NT2/D1 (cell line): Measurements from ENCODE around the gene SNCB.

Experiments
- DNase-seq: peaks from one replicate; pipeline ENCODE4 v3.0.0-alpha.2; 2011; ENCODE audit warnings: low read depth, low spot score
- H3K27me3 ChIP-seq: 2 replicates; pipeline ENCODE4 v1.6.0; 2011; ENCODE audit warnings: mild to moderate bottlenecking; ENCODE audit not compliant: insufficient read length, insufficient read depth
- H3K36me3 ChIP-seq: 2 replicates; pipeline ENCODE4 v1.6.1; 2011; ENCODE audit warnings: mild to moderate bottlenecking, low read length, mixed read lengths; ENCODE audit not compliant: insufficient read depth, insufficient read length
- H3K4me1 ChIP-seq: 2 replicates; pipeline ENCODE4 v1.5.1; 2011; ENCODE audit not compliant: insufficient read depth, insufficient read length
- H3K4me3 ChIP-seq: 2 replicates; pipeline ENCODE4 v1.5.1; 2011; ENCODE audit warnings: low read depth; ENCODE audit not compliant: insufficient read length
- H3K9ac ChIP-seq: 2 replicates; pipeline ENCODE4 v1.6.0; 2011; ENCODE audit warnings: low read depth; ENCODE audit not compliant: insufficient read length
- H3K9me3 ChIP-seq: 2 replicates; pipeline ENCODE4 v1.5.1; 2011; ENCODE audit warnings: mild to moderate bottlenecking, low read length; ENCODE audit not compliant: insufficient read depth
- SUZ12 ChIP-seq: IDR thresholded peaks from 2 replicates; pipeline ENCODE4 v1.6.1; 2011; ENCODE audit not compliant: insufficient read length, insufficient read depth; ENCODE audit errors: extremely low read depth
- YY1 ChIP-seq: IDR thresholded peaks from 2 replicates; pipeline ENCODE4 v1.6.1; 2011; ENCODE audit not compliant: insufficient read length, insufficient read depth
- ZNF274 ChIP-seq: IDR thresholded peaks from 2 replicates; pipeline ENCODE4 v1.6.1; 2011; ENCODE audit warnings: mild to moderate bottlenecking, low read depth, low read length

The SNCB gene

DNA sequence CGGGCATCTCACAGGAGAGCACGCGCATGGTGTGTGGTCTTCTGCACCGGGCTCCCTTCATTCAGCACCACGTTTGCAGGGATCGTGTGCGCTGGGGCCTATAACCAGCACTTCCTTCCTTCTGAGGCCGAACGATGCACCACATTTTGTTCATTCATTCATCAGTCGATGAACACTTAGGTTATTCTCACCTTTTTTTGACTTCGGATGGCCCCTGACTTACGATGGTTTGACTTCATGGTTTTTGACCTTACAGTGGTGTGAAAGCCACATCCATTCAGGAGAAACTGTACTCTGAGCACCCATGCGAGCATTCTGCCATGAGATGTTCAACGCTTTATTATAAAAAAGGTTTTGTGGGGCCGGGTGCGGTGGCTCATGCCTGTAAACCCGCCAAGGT is 44.5 kb upstream of the SNCB start:
- Histone ChIP-seq H3K27me3 (no peaks in the 10 kb centered on the region), H3K36me3 (no peaks in the 10 kb centered on the region), H3K9me3 (no peaks in the 10 kb centered on the region), H3K4me1 (peaks cover 10% of the 10 kb centered on the region), H3K9ac (no peak overlapping the region), H3K4me3 (no peak overlapping the region)
- TF ChIP-seq YY1 (no peak), ZNF274 (no peak), SUZ12 (no peak)
- DNase-seq, result no peak

DNA sequence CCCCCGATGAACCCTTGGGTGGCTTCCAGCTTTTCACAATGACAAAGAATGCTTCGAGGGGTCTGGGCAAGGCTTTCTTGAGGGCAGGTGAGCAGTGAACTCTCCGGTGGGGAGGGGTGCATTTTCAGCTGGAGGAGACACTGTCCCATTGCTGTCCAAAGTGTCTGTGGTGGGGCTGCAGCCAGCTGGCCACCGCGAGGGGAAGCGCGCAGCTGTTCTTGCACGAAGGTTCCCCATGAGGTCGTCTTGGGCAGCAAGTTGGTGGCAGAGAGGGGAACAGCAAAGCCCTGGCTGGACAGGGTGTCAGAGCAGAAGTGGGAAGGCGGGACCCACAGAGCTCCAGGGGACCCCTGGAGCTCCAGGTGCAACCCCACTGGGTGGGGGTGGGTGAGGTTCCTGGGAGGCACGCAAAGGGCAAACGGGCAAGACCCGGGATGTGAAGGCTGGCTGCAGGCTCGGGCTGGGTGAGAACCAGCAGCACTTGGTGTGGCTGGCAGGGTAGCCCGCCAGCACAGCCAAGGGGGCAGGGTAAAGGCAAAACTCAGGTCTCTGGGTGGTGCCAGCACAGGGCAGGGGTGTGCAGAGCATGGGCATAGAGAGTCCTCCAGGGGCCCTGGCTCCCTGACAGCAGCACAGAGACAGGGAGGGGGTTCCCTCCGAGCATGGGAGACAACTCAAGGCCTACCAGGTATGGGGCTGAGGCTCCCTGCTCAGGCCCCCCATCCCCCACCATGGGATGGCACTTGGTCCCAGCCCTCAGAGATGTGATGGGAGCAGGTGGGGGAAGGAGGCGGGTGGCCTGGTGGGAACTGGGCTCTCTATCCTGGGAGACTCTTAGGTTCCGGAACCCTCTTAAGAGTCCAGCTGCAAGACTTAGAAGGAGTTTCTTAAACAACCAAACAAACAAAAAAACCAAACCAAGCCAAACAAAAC is 43.6 kb upstream of the SNCB start:
- no peak overlapping the region for H3K4me3 ChIP-seq
- peaks cover 10% of the 10 kb centered on the region for H3K4me1 ChIP-seq
- H3K27me3 ChIP-seq, result no peaks in the 10 kb centered on the region
- H3K36me3 ChIP-seq, result no peaks in the 10 kb centered on the region
- no peak for TF ChIP-seq ZNF274
- no peak for TF ChIP-seq YY1
- TF ChIP-seq SUZ12, result no peak
- no peak overlapping the region for H3K9ac ChIP-seq
- no peak for DNase-seq
- no peaks in the 10 kb centered on the region for H3K9me3 ChIP-seq

DNA sequence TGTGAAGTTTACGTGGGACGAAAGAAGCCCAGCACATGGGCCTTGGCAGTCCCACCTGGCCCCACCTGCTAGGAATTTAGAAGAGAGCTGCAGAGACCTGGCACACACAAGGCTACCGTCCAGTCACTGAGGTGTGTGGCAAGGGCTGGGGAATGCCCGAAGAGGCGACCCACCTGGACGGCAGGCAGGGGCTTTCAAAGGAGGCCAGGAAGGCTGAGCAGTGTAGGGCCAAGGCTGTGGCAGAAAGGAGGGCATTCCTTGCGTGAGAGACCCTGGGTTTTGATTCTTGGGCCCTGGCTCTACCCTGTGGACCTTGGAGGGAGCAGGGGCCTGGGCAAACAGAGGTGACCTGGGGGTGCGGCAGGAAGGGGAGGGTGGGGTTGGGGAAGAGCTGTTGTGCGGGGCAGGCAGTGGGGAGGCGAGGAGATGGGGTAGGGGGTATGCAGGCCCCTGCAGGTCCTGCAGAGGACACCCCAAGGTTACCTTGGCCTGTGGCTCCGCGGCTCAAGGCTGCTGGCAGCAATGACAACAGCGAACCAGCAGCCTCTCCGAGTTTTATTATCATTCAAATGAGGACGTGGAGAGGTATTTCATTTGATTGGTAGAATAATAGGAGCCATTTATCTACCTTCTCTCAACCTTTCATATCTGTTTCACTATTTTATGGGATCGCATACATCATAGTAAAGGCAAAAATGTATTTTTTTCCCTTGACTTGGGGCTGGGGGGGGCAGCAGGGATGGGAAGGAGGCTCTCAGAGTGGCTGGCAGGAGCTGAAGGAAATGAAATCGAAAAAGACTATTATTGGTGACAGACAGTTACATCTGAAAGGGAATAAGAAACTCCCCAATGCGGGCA is 41.8 kb upstream of the SNCB start:
- no peaks in the 10 kb centered on the region for H3K9me3 ChIP-seq
- TF ChIP-seq SUZ12, result no peak
- TF ChIP-seq ZNF274, result no peak
- H3K9ac ChIP-seq, result no peak overlapping the region
- no peaks in the 10 kb centered on the region for H3K27me3 ChIP-seq
- H3K36me3 ChIP-seq, result no peaks in the 10 kb centered on the region
- peaks cover 10% of the 10 kb centered on the region for H3K4me1 ChIP-seq
- no peak overlapping the region for H3K4me3 ChIP-seq
- no peak for DNase-seq

DNA sequence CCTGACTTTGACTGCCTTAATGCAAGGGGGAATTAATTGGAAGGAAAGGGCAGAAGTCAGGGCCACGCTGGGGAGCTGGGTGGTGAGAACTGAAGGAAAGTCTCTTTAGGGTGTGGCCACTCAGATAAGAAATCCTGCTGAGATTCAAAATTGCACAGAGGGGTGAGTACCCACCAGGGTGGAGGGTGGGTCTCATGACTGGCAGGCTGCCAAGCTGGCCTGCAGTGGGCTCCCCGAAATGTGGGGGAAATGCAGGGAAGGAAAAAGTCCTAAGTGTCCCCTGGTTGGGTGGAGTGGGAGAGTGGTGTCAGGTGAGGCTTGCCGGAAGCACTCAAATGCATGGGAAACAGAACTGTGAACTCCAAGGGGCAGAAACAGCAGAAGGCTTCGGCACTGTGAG is 41.1 kb upstream of the SNCB start:
- TF ChIP-seq YY1, result no peak
- TF ChIP-seq SUZ12, result no peak
- no peak for TF ChIP-seq ZNF274
- no peaks in the 10 kb centered on the region for H3K36me3 ChIP-seq
- H3K4me3 ChIP-seq, result no peak overlapping the region
- DNase-seq, result no peak
- H3K27me3 ChIP-seq, result no peaks in the 10 kb centered on the region
- peaks cover 6% of the 10 kb centered on the region for H3K4me1 ChIP-seq
- no peaks in the 10 kb centered on the region for H3K9me3 ChIP-seq
- no peak overlapping the region for H3K9ac ChIP-seq

DNA sequence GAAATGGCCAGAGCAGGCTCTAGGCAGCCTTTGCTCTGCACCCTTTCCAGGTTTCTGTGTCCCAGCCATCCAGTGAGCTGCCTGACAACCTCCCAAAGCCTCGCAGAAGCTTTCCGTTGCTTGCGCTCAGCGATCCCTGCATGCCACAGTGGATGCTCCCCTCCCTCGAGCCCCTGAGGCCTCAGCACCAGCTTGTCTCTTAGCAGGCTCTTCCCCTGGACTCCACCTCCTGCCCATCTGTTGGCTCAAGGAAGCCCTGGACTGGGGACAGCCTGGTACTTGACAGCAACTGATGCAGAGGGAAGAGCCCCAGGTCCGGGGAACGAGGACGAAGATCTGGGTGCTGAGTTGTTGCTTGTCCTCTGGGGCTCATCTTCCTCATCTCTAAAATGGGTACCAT is 40.1 kb upstream of the SNCB start:
- Histone ChIP-seq H3K4me1 (peaks cover 2% of the 10 kb centered on the region), H3K9me3 (no peaks in the 10 kb centered on the region), H3K36me3 (no peaks in the 10 kb centered on the region), H3K9ac (no peak overlapping the region), H3K4me3 (no peak overlapping the region), H3K27me3 (no peaks in the 10 kb centered on the region)
- no peak for TF ChIP-seq YY1
- no peak for TF ChIP-seq ZNF274
- no peak for TF ChIP-seq SUZ12
- no peak for DNase-seq

DNA sequence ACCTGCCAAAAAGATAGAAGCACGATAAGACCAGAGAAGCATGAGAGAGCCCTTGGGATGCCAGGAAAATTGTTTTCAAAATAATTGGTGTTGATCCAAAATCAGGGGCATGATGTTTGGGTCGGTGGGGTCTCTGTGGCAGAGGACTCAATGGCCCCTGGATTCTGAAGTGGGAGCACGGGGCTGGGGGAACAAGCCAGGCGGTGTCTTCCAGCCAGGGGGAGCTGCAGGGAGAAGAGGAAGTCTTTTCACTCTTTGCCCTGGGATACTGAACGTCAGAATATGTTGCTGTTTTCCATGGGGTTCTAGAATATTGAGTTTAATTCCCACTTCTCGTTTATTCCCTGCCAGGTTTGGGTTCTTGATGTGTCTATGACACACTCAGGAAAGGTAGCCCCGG is 37.3 kb upstream of the SNCB start:
- Histone ChIP-seq H3K4me3 (no peak overlapping the region), H3K36me3 (no peaks in the 10 kb centered on the region), H3K9ac (no peak overlapping the region), H3K4me1 (peaks cover 4% of the 10 kb centered on the region), H3K27me3 (no peaks in the 10 kb centered on the region), H3K9me3 (no peaks in the 10 kb centered on the region)
- no peak for DNase-seq
- TF ChIP-seq SUZ12 (no peak), YY1 (no peak), ZNF274 (no peak)

DNA sequence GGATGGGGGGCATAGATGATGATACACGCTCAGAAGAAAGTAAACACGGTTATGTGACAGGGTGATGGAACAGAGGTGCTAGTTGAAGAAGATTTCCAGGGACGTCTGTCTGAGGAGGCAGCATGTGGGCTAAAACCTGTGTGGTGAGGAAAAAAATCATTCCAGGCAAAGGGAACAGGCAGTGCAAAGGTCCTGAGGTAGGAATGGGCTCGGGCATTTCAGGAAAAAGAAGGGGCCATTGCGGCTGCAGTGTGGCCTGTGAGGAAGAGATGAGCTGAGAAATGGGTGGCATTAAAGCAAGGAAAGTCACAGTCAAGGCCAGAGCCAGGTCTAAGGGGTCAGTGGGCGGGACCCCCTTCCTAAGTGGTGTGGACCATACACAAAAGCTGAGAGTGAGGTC is 35.2 kb upstream of the SNCB start:
- Histone ChIP-seq H3K27me3 (no peaks in the 10 kb centered on the region), H3K36me3 (no peaks in the 10 kb centered on the region), H3K9ac (no peak overlapping the region), H3K4me3 (no peak overlapping the region), H3K9me3 (no peaks in the 10 kb centered on the region), H3K4me1 (peaks cover 5% of the 10 kb centered on the region)
- DNase-seq, result no peak
- TF ChIP-seq ZNF274, result no peak
- no peak for TF ChIP-seq YY1
- TF ChIP-seq SUZ12, result no peak
